Fibroblast of gingiva (primary cell): ENCODE results near the gene MTERF4.

Source experiments
- DNase-seq: peaks from one replicate; pipeline ENCODE4 v3.0.0-alpha.2; 2011; ENCODE audit warnings: low read depth

Gene MTERF4

GRCh38 chr2:241088376-241088775 is 13.7 kb downstream of the MTERF4 start:
- DNase-seq = no peak

- DNase-seq = no peak
Observed at GRCh38 chr2:241087420-241088268, 14.4 kb downstream of the MTERF4 start.

- DNase-seq = no peak
Observed at GRCh38 chr2:241084856-241085444, 17.1 kb downstream of the MTERF4 start.

- DNase-seq = no peak
Observed at GRCh38 chr2:241083091-241083415, 19.0 kb downstream of the MTERF4 start.

- DNase-seq = no peak
Observed at GRCh38 chr2:241082341-241083090, 19.6 kb downstream of the MTERF4 start.

GRCh38 chr2:241081643-241082340 is 20.3 kb downstream of the MTERF4 start:
- no peak for DNase-seq

- DNase-seq = no peak
Observed at GRCh38 chr2:241081190-241081642, 20.9 kb downstream of the MTERF4 start.

- DNase-seq = peak; percentile 60
Observed at GRCh38 chr2:241080405-241081189, 21.5 kb downstream of the MTERF4 start.

GRCh38 chr2:241074901-241075540 is 27.1 kb downstream of the MTERF4 start:
- DNase-seq = no peak

- DNase-seq = no peak
Observed at GRCh38 chr2:241074065-241074818, 27.8 kb downstream of the MTERF4 start.

GRCh38 chr2:241073166-241074064 is 28.7 kb downstream of the MTERF4 start:
- no peak for DNase-seq

- no peak for DNase-seq
Observed at GRCh38 chr2:241072553-241073165, 29.4 kb downstream of the MTERF4 start.

GRCh38 chr2:241072151-241072550 is 29.9 kb downstream of the MTERF4 start:
- no peak for DNase-seq

GRCh38 chr2:241071677-241072111 is 30.4 kb downstream of the MTERF4 start:
- no peak for DNase-seq

- DNase-seq = no peak
Observed at GRCh38 chr2:241070811-241071676, 31.0 kb downstream of the MTERF4 start.

GRCh38 chr2:241070361-241070760 is 31.7 kb downstream of the MTERF4 start:
- DNase-seq = no peak

GRCh38 chr2:241069821-241070281 is 32.2 kb downstream of the MTERF4 start:
- DNase-seq = no peak
